HG03064 (cell line): ENCODE measurements around the gene AP1S1.
"Not testable (repeated sequence)": the region's sequence is repeated elsewhere in the genome, so short reads cannot be mapped to it uniquely, and the experiment has no call there.

Source experiments
- ATAC-seq: cut with Tn5 transposase; IDR thresholded peaks from one replicate; pipeline ENCODE4 v1.9.1; 2021; ENCODE audit warnings: low read depth; ENCODE audit not compliant: unreplicated experiment

The AP1S1 gene

DNA sequence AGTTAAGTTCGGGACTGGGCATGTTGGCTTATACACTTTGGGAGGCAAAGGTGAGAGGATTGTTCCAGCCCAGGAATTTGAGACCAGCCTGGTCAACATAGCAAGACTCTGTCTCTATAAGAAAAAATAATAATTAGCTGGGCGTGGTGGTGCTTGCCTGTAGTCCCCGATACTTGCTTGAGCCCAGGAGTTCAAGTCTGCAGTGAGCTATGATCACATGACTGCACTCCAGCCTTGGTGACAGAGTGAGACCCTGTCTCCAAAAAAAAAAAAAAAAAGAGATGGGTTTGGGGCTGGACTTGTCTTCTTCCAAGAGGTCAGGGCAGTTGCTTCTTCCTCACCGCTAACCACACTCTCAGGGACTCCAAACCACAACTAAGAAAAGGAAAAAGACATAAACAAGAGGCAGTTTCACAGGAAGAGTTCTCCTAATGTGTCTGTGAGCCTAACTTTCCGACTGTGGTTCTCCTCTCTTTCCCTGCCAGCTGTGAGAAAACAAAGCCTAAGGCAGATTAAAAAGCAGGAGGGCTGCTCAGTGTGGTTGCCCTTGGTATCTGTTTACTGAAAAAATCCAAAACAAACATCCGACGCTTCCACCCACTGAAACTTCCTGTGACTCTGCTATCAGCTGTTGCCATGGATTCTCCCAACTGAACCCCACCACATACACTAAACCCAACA lies 29.8 kb upstream of the AP1S1 start:
- no peak for ATAC-seq

DNA sequence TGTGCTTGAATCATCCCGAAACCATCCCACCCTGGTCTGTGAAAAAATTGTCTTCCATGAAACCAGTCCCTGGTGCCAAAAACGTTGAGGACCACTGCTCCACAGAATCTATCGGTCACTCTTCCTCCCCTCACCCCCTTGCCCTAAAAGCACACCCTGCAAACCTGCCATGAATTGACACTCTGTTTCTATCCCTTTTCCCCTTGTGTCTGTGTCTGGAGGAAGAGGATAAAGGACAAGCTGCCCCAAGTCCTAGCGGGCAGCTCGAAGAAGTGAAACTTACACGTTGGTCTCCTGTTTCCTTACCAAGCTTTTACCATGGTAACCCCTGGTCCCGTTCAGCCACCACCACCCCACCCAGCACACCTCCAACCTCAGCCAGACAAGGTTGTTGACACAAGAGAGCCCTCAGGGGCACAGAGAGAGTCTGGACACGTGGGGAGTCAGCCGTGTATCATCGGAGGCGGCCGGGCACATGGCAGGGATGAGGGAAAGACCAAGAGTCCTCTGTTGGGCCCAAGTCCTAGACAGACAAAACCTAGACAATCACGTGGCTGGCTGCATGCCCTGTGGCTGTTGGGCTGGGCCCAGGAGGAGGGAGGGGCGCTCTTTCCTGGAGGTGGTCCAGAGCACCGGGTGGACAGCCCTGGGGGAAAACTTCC lies 28.2 kb upstream of the AP1S1 start:
- peak; percentile 53 for ATAC-seq

DNA sequence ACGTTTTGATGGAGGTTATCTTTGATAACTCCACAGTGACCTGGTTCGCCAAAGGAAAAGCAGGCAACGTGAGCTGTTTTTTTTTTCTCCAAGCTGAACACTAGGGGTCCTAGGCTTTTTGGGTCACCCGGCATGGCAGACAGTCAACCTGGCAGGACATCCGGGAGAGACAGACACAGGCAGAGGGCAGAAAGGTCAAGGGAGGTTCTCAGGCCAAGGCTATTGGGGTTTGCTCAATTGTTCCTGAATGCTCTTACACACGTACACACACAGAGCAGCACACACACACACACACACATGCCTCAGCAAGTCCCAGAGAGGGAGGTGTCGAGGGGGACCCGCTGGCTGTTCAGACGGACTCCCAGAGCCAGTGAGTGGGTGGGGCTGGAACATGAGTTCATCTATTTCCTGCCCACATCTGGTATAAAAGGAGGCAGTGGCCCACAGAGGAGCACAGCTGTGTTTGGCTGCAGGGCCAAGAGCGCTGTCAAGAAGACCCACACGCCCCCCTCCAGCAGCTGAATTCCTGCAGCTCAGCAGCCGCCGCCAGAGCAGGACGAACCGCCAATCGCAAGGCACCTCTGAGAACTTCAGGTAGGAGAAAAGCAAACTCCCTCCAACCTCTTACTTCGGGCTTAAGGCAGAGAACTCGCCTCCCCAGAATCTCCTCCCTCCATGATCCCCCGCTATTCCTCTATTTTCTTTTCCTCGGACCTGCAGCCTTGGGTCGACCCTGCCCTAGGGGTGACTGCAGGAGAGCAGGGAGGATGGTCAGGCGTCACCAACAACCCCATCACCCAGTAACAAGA lies 27.4 kb upstream of the AP1S1 start, which contains the start of gene SERPINE1:
Gene SERPINE1, plus strand, starts transcription at position 454 of the 809 bp plus-strand sequence. CDS start 1,290 bp downstream, outside the sequence.
- peak; percentile 33 for ATAC-seq

DNA sequence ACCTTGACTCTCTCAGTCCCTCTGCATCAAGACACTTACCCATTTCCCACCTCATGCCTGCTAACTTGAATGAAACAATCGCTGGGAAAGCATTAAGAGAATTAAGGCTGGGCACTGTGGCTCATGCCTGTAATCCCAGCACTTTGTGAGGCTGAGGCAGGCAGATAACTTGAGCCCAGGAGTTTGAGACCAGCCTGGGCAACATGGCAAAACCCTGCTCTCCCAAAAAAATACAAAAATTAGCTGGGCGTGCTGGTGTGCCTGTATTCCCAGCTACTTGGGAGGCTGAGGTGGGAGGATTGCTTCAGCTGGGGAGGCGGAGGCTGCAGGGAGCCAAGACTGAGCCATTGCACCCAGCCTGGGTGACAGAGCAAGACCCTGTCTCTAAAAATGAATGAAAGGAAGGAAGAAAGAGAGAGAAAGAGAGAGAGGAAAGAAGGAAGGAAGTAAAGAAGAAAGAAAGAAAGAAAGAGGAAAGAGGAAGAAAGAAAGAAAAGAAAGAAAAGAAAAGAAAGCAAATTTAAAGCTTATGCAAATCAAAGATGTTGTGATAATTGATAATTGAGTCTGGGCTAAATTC lies 26.7 kb upstream of the AP1S1 start:
- no peak for ATAC-seq

DNA sequence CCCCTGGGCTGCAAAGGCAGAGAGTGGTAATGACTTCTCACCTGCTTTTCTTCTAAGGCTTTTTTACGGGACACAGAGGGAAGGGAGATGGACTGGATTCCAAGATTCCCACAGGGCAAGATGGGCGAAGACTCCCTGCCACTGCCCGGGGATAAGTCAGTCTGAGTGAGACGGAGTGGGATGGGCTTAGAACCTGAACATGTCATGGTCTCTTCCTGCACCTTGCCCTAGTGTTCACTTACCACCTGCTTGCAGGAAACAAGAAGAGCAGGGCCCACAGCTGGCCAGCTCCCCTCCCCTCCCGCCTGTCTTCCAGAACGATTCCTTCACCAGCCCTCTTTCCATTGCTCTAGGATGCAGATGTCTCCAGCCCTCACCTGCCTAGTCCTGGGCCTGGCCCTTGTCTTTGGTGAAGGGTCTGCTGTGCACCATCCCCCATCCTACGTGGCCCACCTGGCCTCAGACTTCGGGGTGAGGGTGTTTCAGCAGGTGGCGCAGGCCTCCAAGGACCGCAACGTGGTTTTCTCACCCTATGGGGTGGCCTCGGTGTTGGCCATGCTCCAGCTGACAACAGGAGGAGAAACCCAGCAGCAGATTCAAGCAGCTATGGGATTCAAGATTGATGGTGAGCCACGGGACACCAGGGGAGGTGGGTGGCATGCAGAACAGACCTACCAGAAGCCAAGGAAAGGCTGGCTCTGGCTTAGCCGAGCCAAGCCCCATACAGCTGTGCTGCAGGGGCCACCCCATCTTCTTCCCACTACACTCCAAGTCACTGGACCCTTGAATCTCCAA lies 26.0 kb upstream of the AP1S1 start:
- no peak for ATAC-seq

DNA sequence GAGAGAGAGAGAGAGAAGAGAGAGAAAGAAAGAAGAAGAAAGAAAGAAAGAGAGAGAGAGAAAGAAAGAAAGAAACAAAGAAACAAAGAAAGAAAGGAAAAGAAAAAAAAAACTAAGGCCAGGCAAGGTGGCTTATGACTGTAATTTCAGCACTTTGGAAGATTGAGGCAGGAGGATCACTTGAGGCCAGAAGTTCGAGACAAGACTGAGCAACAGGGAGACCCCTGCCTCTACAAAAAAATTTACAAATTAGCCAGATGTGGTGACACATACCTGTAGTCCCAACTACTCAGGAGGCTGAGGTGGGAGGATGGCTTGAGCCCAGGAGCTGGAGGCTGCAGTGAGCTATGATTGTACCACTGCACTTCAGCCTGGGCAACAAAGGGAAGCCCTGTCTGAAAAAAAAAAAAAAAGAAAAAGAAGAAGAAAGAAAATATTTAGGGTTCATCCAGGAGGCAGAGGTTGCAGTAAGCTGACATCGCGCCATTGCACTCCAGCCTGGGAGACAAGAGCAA lies 24.6 kb upstream of the AP1S1 start:
- no peak for ATAC-seq

DNA sequence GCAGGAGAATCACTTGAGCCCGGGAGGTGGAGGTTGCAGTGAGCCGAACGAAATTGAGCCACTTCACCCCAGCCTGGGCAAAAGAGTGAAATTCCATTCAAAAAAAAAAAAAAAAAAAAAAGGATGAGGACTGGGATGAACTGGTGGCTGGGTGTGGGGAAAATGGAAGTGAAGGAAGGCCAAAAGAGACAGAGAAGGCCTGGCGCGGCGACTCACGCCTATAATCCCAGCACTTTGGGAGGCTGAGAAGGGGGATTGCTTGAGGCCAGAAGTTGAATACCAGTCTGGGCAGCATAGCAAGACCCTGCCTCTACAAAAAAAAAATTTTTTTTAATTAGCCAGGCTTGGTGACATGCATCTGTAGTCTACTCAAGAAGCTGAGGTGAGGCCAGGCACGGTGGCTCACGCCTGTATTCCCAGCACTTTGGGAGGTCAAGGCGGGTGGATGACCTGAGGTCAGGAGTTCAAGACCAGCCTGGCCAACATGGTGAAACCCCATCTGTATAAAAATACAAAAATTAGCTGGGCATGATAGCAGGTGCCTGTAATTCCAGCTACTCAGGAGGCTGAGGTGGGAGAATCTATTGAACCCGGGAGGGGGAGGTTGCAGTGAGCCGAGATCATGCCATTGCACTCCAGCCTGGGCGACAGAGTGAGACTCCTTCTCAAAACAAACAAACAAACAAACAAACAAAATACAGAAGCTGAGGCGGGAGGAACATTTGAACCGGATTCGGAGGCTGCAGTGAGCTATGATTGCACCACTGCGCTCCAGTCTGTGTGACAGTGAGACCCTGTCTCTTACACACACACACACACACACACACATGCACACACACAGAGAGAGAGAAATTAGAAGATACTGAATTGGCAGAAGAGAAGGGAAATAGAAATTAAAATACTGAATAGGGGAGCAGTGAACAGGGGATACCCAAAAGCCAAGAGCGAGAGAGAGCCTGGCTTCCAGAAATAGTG lies 21.4 kb upstream of the AP1S1 start:
- ATAC-seq: not testable (repeated sequence)

DNA sequence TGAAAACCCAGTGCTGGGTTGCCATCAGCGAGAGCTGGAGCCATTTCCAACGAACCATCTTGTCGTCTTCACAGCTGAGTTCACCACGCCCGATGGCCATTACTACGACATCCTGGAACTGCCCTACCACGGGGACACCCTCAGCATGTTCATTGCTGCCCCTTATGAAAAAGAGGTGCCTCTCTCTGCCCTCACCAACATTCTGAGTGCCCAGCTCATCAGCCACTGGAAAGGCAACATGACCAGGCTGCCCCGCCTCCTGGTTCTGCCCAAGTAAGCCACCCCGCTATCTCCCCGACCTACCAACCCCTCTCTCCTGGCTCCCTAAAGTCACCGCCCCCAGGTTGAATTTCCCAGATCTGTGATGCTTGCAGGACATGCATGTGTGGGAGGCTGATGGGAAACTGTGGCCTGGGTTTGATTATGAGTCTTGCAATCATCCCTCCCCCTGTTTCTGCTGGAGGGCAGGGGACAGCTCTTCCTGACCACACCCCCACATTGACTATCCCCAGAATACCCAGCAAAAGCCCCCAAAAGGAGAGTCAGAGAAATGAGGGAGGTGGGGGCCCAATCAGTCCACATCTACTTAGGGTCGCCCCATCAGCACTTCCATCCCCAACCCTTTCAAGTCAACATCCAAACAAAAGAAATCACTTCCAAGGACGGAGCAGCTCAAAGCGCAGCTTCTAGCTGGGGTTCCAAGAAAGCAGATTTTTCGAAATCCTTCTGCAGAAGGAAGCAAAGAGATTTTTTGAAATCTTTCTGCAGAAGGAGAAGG lies 20.5 kb upstream of the AP1S1 start:
- no peak for ATAC-seq

DNA sequence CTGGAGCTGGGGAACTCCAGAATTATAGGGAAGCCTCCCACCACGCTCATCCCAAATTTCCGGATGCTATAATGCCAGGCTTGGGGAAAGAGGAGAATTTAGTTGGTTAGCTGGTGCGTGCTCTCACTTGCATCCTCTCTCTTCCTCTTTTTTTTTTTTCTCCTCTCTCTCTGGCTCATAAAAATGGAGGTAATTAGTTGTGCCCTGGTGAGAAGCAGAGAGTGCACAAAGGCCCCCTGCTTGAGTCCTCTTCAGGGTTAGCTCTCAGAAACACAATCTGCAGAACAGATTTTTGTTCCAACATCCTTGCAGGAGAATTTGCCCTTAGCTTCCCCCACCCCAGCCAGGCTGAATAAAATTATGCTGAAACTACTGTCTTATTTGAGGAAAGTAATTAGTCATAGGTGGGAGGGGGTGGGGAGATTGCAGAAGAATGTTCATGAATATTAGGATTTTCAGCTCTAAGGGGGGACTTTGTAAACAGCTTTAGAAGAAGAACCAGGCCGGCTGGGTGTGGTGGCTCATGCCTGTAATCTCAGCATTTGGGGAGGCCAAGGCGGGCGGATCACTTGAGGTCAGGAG lies 19.8 kb upstream of the AP1S1 start:
- ATAC-seq: no peak

DNA sequence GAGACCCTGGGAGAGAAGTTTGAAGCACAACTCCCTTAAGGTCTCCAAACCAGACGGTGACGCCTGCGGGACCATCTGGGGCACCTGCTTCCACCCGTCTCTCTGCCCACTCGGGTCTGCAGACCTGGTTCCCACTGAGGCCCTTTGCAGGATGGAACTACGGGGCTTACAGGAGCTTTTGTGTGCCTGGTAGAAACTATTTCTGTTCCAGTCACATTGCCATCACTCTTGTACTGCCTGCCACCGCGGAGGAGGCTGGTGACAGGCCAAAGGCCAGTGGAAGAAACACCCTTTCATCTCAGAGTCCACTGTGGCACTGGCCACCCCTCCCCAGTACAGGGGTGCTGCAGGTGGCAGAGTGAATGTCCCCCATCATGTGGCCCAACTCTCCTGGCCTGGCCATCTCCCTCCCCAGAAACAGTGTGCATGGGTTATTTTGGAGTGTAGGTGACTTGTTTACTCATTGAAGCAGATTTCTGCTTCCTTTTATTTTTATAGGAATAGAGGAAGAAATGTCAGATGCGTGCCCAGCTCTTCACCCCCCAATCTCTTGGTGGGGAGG lies 16.5 kb upstream of the AP1S1 start:
- ATAC-seq: no peak

DNA sequence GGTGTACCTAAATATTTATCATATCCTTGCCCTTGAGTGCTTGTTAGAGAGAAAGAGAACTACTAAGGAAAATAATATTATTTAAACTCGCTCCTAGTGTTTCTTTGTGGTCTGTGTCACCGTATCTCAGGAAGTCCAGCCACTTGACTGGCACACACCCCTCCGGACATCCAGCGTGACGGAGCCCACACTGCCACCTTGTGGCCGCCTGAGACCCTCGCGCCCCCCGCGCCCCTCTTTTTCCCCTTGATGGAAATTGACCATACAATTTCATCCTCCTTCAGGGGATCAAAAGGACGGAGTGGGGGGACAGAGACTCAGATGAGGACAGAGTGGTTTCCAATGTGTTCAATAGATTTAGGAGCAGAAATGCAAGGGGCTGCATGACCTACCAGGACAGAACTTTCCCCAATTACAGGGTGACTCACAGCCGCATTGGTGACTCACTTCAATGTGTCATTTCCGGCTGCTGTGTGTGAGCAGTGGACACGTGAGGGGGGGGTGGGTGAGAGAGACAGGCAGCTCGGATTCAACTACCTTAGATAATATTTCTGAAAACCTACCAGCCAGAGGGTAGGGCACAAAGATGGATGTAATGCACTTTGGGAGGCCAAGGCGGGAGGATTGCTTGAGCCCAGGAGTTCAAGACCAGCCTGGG lies 15.9 kb upstream of the AP1S1 start:
- ATAC-seq: peak; percentile 79

DNA sequence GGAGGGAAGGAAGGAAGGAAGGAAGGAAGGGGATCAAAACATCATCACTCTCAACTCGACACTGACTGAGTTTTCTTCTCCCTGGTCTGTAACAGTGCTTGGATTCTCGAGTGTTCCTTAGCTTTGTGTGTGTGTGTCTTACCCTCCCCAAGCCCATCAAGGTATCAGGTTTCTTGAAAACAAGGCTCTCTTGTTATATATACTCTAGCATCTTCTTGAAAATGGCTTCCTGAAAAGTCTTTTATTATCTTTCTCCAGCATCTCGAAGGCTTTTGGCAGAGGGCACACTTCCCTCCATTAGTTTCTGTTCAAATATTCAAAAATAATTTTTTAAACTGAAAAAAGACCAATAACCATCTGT lies 14.0 kb upstream of the AP1S1 start:
- ATAC-seq: no peak

DNA sequence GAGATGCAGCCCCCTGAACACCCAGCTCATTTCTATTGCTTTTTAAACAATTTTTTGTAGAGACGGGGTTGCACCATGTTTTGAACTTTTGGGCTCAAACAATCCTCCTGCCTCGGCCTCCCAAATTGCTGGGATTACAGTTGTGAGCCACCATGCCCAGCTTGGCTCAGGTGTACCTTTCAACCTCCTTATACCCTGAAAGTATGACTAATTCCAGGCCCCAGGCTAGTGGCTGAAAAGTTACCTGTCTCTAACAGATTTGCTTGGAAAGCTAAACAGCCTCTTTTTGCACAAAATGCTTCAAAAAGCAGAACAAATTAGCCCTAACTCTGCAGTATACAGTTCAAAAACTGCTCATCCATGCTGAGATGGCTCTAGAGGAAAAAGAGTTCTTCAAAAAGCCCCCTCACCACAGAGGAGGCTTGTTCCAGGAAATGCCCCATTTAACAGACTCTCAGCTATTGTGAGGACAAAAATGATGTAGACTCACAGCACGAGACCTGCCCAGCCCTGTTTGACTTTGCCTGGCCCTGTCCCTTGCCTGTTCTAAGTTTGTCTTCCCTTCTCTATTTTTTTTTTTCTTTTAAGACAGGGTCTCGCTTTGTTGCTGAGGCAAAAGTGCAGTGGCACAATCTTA lies 13.4 kb upstream of the AP1S1 start:
- ATAC-seq: no peak

DNA sequence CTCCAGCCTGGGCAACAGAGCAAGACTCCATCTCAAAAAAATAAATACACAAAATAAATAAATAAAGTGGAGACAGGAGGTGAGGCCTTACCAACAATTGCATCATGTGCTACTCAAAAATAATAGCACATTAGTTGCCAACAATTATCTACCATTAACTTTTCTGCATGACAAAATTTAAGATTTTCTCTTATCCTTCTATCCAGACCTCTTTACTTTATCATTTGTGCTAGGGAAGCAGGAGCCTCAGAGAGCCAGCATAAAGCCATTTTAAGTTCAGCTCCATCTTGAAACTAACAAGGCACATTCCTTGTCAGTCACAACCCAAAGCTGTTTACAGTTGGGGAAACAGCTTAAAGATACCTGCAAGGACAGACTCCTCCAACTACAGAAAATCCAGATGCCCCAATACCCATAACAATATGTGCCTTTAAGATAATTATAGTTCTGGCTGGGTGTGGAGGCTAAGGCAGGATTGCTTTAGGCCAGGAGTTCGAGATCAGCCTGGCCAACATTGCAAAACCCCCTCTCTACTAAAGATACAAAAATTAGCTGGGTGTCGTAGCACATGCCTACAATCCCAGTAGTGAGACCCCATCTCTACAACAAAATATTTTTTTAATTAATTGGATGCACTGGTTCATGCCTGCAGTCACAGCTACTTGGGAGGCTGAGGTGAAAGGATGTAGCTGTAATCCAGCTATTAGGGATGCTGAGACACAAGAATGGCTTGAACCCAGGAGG lies 2.2 kb upstream of the AP1S1 start:
- no peak for ATAC-seq

DNA sequence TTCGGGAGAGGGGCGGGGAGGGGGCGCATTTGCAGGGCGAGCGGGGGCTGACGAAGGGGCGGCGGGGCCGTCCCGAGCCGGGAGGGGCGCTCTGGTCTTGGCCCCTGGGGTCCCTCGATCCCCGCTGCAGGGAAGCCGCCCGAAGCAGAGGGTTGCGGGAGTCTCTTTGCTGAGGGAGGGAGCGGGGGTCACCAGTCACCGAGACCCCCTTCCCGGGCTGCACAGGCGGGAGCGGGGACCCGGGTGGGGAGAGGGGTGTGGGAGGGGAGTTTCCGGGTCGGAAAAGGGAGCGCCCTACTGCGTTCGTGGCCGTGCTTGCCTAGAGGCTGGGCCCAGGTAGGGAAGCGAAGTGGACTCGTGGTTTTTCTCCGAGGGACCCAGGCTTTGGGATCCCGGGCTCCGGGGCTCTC lies 422 bp downstream of the AP1S1 start:
- peak; percentile 16 for ATAC-seq

DNA sequence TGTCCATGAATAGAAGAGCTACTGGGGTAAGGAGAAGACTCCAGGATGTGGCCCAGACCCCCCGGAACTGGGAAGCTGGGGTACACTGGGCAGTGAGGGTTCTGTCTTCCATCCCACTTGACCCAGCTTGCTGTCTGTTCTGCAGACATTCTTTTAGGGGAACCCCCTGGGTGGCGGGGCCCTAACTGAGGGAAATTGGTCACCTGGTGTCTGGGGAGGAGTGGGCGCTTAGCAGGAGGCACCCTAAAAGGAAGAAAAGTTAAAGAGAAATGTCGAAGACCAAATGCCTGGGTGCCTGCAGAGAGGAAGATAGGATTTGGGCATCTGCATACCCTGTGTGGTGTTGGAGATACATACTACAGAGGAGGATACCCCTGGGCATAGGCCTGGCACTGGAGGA lies 1.0 kb downstream of the AP1S1 start:
- no peak for ATAC-seq
